Activated naive CD4-positive, alpha-beta T cell treated with anti-CD3 and anti-CD28 coated beads, Interleukin-2, amount 50 U/mL, for 16 hours (primary cell): ENCODE measurements around the gene APOL1.
A peak's percentile ranks its signal among the peaks of the same experiment; 100 is the strongest.
"Not testable (repeated sequence)": the region's sequence is repeated elsewhere in the genome, so short reads cannot be mapped to it uniquely, and the experiment has no call there.

Experiments
- DNase-seq: peaks from one replicate; pipeline ENCODE4 v3.0.0-alpha.2; 2020

APOL1 gene

GRCh38 chr22:36274531-36274930 is 21.6 kb downstream of the APOL1 start:
- no peak for DNase-seq

DNA sequence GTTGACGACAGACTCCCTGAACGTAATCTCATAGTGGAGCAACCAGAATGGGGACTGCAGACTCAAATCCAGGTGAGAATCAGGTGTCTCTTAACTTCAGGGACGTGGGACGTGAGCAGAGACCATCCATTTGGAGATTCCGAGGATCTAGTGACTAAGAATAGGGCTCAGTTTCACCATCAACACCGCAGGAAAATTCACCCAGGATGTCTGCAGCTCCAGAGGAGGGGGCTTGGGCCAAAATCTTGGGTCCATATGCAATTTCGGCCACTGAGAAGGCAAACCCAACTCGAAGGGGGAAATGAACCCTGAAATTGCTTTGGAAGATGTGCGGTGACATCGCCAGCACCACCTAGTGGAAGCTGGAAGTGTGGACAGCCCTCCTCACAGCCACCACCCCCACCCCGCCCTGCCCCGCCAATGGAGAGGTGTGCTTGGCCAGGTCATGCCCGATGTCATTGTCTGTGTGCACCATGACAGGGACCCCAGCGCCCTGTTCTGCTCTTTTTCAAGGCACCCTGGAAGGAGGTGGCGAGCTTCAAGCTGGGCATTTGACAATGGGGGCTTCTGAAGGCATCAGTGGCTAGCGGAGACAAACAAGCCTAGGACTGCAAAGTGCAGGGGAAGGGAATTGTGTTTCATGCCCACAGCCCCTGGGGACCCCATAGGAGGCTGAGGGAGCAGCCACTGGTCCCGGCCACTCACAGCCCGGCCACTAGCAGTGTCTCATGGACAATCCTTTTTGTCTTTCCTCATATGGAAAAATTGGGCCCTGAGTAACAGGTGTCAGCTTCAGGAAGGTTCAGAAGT is 24.8 kb downstream of the APOL1 start:
- peak; percentile 70 for DNase-seq

- no peak for DNase-seq
Measured at GRCh38 chr22:36279219-36279666, 26.3 kb downstream of the APOL1 start.

DNA sequence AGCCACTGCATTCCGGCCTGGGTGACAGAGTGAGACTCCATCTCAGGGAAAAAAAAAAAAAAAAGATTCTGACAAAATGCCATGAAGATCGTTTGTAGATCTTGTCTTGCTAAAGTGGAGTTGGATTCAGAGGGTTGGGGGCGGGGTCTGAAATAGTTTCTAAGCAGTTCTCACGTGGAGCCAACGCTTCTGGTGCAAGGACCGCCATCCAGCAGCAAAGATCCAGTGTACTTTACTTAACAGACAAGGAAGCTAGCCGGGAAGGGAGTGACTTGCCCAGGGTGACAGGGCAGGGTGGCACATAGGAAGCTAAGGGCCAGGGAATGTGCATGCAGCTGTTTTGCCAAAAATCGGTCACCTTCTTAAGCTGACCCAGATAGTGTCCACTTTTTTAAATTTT is 27.4 kb downstream of the APOL1 start:
- DNase-seq, result no peak

DNA sequence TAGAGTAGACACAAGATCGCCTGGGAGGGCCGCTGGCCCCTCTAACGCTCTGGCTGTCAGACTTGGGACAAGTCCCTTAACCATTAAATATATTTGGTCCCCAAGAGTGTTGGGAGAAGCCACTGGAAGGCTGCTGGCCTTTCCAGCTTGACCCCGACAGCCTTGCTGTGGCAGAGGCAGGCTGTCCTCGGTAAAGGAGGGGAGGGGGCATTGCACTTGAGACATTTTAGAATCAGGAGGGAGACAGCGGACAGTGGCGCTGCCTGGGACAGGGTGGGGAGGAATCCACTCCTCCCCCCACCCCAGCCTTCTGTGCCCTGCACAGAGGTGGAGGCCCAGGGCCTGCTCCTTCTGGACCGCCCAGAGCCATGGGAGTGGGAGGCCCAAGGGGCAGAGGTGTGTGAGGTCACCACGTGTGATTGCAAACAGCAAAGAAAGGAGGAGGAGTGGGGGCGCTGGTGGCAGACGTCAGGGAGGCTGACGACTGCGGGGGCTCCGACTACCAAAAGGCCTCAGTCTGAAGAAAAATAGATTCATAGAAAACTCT is 28.9 kb downstream of the APOL1 start:
- no peak for DNase-seq

- DNase-seq, result no peak
Measured at GRCh38 chr22:36282328-36282831, 29.4 kb downstream of the APOL1 start.

GRCh38 chr22:36284171-36284571 is 31.2 kb downstream of the APOL1 start:
- DNase-seq, result no peak

DNA sequence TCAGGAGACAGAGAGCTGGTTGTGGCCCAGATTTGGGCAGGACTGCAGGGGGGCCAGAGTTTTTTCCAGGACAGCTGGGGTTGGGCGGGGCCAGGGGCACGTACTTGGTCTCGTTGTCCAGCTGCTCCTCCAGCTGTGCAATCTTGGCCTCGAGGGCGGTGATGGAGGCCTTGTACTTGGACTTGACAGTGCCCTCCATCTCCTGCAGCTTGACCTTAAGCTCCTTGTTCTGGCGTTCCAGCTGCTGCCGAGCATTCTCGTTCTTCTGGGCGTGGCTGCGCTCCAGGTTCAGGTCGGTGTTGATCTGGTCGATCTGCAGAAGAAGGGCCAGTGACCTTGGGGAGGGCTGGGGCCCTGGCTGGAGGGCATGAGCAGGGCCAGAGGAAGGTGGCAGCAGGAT is 32.1 kb downstream of the APOL1 start:
- DNase-seq, result no peak

DNA sequence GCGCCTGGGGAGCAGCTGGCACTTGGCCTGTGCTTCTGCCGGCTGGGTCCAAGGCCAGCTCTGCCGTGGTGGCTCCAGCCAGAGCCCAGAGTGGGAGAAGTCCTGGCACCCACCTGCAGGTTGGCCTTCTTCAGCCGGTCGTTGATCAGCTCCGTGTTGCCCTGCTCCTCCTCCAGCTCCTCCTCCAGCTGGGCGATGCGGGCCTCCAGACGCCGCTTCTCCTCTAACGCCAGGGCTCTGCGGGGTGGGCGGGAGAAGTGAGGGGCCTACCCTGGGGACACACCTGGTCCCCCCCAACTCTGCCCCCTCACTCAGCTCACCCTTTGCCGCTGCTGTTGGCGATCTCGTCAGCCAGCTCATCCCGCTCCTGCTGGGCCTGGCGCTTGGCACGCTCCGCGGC is 32.6 kb downstream of the APOL1 start:
- no peak for DNase-seq

- DNase-seq, result peak; percentile 68
Measured at GRCh38 chr22:36286096-36286957, 33.4 kb downstream of the APOL1 start.

DNA sequence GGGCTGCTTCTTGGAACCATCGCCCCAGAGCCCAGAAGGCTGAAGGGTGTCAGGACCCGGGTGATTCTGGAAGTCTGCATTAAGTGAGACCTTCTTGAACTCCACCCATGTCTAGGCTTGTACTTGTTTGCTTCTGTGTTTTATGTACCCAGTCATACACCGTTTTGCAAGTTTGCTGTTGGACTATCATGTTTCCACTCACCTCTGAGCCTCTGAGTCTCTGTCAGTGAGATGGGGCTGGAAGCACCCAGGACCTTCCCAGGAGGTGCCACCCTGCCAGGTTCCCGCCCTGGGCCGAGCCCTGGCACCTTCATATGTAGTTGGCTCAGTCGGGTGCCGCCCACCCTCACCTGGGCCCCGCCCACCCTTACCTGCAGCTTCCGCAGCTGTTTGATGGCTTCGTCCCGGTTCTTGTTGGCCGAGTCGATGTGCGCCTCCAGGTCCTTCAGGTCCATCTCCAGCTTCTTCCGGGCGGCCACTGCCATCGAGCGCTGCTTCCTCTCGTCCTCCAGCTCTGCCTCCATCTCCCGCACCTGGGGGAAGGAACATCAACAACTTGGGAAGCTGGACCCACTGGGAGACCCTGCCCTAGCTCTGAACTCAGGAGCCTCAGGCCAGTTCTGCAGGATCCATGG is 35.1 kb downstream of the APOL1 start:
- no peak for DNase-seq

DNA sequence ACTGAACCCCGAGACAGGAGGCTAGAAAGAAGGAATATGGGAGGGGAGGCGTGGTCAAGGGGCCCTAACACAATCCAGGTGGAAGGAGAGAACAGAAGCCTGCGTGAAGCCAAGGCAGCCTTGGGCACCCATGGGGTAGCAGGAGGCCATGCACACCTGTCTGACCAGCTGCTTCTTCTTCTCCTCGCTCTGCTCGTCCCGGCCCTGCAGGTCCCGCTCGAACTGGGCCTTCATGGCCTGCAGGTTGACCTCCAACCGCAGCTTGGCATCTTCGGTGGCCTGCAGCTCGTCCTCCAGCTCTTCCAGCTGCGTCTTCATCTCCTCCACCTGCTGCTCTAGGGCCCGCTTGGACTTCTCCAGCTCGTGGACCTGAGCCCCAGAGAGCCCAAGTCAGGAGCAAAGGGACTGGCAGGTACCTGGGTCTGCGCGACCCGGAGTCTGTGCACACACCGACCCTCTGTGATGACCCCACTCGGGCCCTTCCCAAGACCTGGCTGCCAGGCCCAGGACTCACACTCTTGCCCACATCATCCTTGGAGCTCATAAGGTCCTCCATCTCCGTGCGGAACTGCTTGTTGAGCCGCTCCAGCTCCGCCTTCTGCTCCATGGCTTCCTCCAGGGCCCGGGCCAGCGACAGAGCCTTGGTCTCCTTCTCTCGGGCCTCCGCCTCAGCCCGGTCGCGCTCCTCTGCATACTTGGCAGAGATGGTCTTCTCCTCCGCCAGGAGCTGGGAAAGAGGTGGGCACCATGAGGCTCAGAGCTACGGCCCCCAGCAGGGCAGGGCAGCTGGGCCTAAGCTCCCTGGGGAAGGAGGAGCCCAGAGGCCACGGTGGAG is 35.9 kb downstream of the APOL1 start:
- DNase-seq, result no peak

- no peak for DNase-seq
Measured at GRCh38 chr22:36289406-36289870, 36.5 kb downstream of the APOL1 start.

DNA sequence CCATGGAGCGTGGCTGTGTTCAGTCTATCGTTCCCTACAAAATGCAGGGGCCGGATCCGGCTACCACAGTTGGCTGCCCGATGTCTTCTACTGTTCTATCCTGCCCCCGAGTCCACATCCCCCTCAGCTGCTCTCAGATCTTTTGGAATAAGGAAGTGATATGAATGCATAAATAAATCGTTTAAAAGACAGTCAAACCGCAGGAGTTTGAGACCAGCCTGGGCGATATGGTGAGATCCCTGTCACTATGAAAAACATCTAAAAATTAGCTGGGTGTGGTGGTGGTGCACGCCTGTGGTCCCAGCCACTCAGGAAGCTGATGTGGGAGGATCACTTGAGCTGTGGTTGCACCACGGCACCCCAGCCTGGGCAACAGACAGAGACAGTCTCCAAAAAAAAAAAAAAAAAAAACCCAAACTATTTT is 37.0 kb downstream of the APOL1 start:
- not testable (repeated sequence) for DNase-seq

DNA sequence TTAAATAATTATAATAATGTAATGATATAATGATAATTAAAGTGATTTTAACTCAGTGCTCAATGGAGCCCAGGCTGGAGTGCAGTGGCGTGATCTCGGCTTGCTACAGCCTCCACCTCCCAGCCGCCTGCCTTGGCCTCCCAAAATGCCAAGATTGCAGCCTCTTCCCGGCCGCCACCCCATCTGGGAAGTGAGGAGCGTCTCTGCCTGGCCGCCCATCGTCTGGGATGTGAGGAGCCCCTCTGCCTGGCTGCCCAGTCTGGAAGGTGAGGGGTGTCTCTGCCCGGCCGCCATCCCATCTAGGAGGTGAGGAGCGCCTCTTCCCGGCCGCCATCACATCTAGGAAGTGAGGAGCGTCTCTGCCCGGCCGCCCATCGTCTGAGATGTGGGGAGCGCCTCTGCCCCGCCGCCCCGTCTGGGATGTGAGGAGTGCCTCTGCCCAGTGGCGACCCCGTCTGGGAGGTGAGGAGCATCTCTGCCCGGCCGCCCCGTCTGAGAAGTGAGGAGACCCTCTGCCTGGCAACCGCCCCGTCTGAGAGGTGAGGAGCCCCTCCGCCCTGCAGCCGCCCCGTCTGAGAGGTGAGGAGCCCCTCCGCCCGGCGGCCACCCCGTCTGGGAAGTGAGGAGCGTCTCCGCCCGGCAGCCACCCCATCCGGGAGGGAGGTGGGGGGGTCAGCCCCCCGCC is 37.6 kb downstream of the APOL1 start:
- not testable (repeated sequence) for DNase-seq

DNA sequence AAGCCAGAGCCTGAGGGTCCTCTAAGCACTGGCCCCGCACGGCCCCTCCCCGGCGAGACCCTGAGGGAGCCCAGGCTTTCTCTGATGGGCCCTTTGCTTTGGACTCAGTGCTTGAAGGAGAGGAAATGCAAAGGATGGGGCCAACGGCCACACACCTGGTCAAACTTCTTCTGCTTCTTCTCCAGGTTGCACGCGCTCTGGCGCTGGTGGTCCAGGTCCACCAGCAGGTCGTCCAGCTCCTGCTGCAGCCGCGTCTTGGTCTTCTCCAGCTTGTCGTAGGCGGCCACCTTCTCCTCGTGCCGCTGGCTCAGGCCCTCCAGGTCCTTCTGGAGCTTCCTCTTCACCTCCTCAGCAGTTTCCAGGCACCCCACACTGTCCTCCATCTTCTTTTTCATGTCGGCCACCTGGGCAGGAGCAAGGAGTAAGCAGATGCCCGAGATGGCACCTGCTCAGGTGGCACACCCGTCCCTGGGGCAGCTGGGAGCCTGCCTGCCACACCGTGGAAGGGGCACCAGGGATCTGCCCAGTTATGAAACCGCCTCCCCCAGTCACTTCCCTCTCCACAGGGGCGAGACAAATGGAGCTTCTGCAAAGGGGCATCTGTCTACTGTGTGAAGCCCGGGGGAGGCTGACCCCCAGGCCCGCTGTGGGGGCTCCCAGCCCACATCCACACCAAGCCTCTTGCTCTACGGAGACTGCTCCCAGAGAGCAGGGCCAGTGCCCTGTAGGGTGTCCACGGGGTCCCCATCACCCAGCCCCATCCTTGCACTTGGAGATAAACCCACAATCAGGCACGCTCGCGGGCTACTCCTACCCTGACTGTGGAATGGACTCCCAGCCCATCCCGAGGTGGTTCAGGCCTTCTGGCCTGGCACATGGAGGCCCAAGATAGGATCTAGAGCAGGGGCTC is 39.2 kb downstream of the APOL1 start:
- DNase-seq, result no peak

DNA sequence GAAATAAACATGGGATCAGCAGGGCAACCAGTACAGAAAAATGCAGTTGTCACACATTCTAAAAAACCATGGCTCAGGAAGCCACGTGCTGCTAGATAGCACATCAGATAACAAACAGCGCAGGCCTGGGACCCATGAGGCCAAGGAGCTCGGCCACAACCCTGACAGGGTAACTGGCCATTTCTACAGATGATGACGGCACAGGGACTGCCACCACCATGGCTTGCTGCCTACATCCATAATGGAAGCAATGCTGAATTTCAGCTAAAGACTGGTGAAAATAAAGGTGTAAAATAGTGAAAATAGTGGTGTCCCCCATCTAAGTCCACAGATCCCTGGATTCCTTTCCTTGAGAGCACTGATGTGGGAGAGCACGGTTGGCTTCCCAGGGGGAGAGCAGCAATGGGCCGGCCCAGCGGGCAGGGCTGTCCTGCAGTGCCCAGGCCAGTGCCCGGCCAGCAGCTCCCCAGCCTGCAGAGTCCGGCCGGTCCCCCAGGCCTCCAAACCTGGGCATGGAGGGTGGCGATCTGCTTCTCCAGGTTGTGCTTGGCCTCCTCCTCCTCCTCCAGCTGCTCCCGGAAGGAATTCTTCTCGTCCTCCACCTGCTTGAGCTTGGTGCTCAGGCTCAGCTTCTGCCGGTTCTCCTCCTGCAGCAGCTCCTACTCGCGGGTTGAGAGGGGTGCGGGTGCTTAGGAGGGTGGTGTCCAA is 40.0 kb downstream of the APOL1 start:
- DNase-seq, result no peak

GRCh38 chr22:36293606-36294292 is 40.8 kb downstream of the APOL1 start:
- DNase-seq, result no peak

- no peak for DNase-seq
Measured at GRCh38 chr22:36294293-36294620, 41.3 kb downstream of the APOL1 start.
